ENCODE data around the gene HOOK2.

The HOOK2 gene

DNA sequence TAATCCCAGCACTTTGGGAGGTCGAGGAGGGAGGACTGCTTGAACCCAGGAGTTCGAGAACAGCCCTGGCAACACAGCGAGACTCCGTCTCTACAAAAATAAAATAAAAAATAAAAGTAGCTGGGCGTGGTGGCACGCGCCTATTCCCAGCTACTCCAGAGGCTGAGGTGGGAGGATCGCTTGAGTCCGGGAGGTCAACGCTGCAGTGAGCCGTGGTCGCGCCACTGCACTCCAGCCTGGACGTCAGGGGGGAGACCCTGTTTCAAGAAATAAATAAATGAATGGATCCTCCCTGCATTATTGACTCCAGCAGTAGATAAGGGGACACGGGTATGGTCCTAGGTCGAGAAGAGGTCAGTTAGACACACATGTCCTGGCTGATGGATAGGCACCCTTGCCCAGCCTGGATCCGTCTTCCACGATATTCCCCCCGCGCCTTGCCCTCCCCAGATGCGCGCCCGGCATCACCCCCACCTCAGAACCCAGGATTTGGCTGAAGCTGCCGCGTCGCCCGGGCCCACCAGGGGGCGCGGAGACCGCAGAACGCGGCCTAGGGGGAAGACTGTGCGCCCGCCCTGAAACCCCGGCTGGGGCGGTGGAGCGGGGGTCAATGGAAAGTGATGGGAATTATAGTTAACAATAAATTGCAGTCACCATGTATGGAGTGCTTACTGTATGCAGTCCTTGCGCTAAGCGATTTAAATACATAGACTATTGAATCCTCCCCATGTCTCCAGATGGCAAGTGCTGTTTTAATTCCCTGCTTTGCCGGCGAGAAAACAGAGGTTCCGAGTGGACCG lies 2.1 kb upstream of the HOOK2 start:
- no peak for DNase-seq (ENCODE audit: extremely low read depth, low read depth)
- TF ChIP-seq, protein P1, sequence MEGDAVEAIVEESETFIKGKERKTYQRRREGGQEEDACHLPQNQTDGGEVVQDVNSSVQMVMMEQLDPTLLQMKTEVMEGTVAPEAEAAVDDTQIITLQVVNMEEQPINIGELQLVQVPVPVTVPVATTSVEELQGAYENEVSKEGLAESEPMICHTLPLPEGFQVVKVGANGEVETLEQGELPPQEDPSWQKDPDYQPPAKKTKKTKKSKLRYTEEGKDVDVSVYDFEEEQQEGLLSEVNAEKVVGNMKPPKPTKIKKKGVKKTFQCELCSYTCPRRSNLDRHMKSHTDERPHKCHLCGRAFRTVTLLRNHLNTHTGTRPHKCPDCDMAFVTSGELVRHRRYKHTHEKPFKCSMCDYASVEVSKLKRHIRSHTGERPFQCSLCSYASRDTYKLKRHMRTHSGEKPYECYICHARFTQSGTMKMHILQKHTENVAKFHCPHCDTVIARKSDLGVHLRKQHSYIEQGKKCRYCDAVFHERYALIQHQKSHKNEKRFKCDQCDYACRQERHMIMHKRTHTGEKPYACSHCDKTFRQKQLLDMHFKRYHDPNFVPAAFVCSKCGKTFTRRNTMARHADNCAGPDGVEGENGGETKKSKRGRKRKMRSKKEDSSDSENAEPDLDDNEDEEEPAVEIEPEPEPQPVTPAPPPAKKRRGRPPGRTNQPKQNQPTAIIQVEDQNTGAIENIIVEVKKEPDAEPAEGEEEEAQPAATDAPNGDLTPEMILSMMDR (IDR thresholded peaks at IDR 0.05; ENCODE audit: low read depth, low read length) = peak; percentile 94

DNA sequence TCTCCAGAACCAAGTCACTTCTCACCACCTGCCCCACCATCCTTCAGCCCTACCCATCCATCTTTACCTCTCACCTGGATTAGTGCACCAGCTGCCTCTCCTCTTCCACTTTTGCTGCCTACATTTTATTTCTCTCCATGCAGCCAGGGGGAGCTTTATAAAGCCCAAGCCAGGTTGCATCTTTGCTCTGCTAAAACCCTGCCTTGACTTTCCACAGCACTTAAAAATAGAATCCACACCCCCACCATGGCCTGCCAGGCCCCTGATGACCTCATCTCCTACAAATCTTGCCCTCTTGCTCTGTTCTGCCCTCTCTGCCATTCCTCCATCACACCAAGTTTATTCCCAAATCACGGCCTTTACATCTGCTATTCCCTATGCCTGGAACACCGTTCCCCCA lies 1.8 kb downstream of the HOOK2 start:
- TF ChIP-seq, protein P1 (IDR thresholded peaks at IDR 0.05; ENCODE audit: low read depth, low read length) = peak; percentile 44
- DNase-seq (ENCODE audit: extremely low read depth, low read depth) = no peak

DNA sequence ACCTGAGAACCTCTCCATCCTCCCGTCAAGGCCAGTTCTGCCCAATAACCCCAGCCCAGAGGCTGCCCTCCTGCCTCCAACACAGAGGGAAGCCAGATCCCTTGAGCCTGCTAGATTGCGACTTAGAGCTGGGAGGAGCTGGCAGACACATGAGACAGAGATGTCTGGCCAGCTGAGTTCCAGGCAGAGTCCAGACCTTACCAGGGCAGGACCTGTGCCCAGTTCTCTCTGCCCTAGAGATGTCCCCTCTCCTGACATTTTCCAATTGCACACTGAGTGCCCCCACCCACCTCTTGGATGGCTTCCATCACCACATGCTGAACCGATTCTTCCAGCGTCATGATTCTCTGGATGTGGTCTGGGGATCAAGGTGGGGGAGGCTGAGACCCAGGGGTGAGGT lies 3.0 kb downstream of the HOOK2 start:
- DNase-seq (ENCODE audit: extremely low read depth, low read depth) = no peak
- TF ChIP-seq, protein P1 (IDR thresholded peaks at IDR 0.05; ENCODE audit: low read depth, low read length) = no peak

DNA sequence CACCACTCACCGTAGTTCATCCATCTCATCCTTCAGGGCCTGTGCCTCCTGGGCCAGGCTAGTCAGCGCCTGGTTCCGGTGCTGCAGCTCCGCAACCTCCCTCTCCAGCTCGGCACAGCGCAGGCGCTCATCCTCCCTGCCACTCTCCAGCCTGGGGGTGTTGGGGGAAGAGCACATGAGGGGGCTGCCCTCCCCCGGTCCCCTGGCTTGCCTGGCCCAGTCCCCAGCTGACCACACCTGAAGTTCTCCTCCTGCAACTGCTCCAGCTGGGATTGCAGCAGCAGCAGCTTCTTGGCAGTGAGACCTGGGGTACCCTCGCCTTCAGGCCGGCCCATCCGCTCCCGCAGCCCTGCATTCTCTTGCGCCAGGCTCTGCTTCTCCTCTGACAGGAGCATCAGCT lies 4.4 kb downstream of the HOOK2 start:
- no peak for DNase-seq (ENCODE audit: extremely low read depth, low read depth)
- TF ChIP-seq, protein P1 (IDR thresholded peaks at IDR 0.05; ENCODE audit: low read depth, low read length) = no peak

DNA sequence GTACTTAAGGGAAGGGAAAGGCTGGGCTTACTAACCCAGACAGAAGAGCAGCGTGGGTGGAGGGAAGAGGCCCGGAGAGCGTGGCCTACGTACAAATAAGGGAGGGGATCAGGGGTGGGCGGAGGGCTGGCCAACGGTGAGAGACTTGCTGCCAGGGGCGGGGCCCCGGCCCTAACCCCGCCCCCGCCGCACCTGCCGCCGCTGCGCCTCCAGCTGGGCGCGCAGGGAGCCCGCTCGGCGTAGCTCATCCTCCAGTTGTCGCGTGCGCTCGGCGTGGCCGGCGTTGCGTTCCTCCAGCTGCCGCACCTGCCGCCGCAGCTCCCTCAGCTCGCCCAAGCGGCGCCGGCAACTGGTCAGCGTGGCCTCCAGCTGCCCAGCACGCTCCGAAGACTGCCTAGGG lies 5.7 kb downstream of the HOOK2 start:
- no peak for DNase-seq (ENCODE audit: extremely low read depth, low read depth)
- TF ChIP-seq, protein P1 (IDR thresholded peaks at IDR 0.05; ENCODE audit: low read depth, low read length) = no peak

DNA sequence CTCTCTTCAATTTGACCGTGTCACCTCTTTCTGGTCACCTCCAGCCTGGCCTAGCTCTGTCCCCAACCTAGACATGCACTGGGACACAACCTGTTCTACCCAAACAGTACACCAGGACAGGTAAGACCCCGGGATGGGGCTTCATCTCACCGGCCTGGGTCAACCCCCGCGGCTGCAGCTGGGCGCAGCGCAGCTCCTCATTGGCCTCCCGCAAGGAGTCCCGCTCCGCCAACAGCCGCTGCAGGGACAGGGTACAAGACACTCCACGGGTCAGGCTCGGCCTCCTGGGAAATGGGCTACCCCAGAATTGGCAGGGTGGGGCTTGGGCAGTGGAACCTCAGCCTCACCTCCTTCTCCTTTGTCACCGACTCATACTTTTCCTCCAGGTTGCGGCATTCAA lies 7.7 kb downstream of the HOOK2 start:
- TF ChIP-seq, protein P1 (IDR thresholded peaks at IDR 0.05; ENCODE audit: low read depth, low read length) = no peak
- no peak for DNase-seq (ENCODE audit: extremely low read depth, low read depth)

DNA sequence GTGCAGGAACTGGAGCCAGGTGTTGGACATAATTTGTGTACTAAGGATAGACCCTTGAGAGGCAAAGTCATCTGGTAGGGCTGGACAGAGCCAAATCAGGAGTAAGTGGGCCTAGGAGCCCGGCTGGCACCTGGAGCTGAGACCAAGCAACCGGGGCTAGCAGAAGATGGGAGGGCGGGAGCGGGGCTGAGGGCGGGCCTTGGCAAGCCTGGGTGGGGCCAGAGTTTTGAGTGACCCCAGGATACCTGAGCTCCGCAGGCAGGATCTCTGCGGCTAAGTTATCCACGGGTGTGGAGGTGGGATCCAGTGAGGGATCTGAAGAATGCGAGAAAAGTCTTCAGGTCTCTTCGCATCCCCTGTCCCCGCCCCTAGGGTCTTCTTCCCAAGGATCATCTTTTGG lies 8.2 kb downstream of the HOOK2 start:
- TF ChIP-seq, protein P1 (IDR thresholded peaks at IDR 0.05; ENCODE audit: low read depth, low read length) = no peak
- no peak for DNase-seq (ENCODE audit: extremely low read depth, low read depth)

Data from AG09319 (cell line).